Measurements from ENCODE around the gene KHDRBS1. TPM values are rescaled to one million over a fixed set of nuclear protein-coding genes. Genes with fewer than 3 reads are reported as not detected.

Gene KHDRBS1
- total RNA-seq, 5 donors from 2014 or later (not counting 1 experiment from before 2014, with no cell fraction given) = 98.9 to 115 (median 111) TPM

DNA sequence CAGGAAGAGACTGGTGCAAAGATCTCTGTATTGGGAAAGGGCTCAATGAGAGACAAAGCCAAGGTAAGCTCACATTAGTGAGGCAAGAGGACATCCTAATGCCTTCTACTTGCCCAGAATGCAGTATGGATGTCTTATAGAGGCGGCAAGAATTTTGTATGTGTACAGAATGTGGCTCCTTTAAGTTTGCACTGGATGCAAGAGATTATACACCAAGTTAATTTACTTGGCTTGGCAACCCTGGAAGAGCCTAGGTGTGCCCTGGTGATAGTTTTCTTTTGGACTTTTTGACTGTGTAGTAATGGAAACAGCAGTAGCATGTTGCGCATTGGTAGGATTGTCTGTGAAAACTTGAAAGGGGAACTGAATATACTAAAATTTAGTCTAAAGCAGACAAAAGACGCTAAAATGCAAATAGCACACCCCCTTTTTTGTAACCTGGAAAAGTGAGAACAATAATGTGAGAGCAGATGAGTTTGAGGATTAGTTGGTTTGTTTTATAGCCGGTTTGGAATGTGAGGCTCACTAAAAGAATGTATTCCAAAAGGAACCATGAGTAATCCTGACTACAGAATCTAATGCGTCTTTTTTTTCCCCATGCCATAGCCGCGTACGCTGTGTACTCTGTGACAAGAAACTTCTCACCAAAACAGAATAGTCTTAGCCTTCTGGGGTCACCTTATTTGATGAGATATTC, 18.1 kb downstream of the KHDRBS1 start:
- H3K27me3 ChIP-seq (replicated peaks in 1 of 2; ENCODE audit: control insufficient read depth in 2 of 2, extremely low read depth in 1 of 2, insufficient read depth in 2 of 2, low read length in 1 of 2) = no peaks in the 10 kb centered on the region
- no peak for DNase-seq
- no peak for ATAC-seq (replicated peaks in 1 of 4)
- Mint-ChIP-seq H3K4me3 (no peak overlapping the region), H3K27ac (peak overlapping the region; percentile 41 to 50), H3K4me1 (peaks cover 61 to 69% (median 62%) of the 10 kb centered on the region in 3 donors), H3K36me3 (peaks cover 50% of the 10 kb centered on the region), H3K9me3 (no peaks in the 10 kb centered on the region), H3K27me3 (no peaks in the 10 kb centered on the region)
- H3K4me1 ChIP-seq (ENCODE audit: control insufficient read depth in 1 of 2, extremely low read depth in 1 of 2, insufficient read depth in 2 of 2, low read length in 2 of 2) = peaks cover 0 to 5% of the 10 kb centered on the region in 2 experiments
- H3K36me3 ChIP-seq (ENCODE audit: control insufficient read depth in 2 of 2, extremely low read depth in 1 of 2, insufficient read depth in 1 of 2, low read length in 1 of 2) = peaks cover 3 to 49% of the 10 kb centered on the region in 2 donors
- no peak overlapping the region for H3K4me3 ChIP-seq (ENCODE audit: control insufficient read depth in 1 of 2, extremely low read depth in 1 of 2, low read length in 1 of 2)
- ChIA-PET CTCF (interaction anchor here (0.5 to 1.2 kb wide), 2 partner anchors 12 to 68 kb away, joined by 3 read pairs; no protein-coding TSS in a partner anchor), POLR2A (no interaction called here)
- no peaks in the 10 kb centered on the region for H3K9me3 ChIP-seq
- H3K27ac ChIP-seq (ENCODE audit: low read length) = no peak overlapping the region
- 97% methylated on average over 6 of the region's 8 CpGs for WGBS (ENCODE audit: insufficient coverage)

DNA sequence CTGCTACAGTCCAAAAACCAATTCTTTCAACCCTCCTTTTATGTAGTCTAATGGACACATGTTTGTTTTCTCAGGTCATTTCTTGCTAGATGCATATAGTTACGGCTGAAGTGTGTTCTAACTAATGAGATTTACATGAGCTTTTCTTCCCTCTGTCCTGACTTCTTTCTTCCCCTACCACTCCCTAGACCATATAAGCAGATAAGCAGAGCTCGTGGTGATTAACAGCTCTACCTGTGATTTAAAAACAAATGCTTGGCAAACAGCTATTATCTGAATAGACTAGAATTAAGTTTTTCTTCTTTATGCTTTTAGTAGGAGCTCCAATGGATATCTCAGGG, 18.6 kb downstream of the KHDRBS1 start:
- POLR2A ChIA-PET = no interaction called here

DNA sequence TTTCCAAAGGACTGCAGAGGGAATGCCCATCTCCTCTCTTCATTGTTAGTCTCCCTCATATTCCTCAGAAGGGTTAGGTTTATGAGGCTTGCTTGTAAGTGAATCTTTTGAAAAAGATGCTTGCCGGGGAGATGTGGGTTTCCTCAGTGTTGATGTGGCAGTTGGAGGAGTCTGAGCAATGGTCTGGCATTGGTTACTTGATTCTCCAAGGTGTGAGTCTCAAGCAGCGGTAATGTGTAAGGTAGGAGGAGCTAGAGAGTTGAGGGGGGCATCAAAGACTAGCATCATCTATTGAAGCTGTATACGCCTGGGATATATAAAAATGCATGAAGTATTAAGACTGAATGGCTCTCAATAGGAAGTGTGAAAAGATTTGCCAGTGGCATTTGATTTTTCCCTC, 21.5 kb downstream of the KHDRBS1 start:
- ChIA-PET POLR2A (interaction anchor here in 1 of 2 donors (0.6 kb wide), 1 partner anchor 16 kb away, joined by 3 read pairs; no protein-coding TSS in a partner anchor), CTCF (interaction anchor here in 1 of 2 donors (1.1 kb wide), 1 partner anchor 26 kb away, joined by 3 read pairs; no protein-coding TSS in a partner anchor)
- ATAC-seq (replicated peaks in 1 of 4) (peak in 2 of 4 experiments; percentile 32 to 82), DNase-seq (peak in 1 of 35 experiments; percentile 29)
- Histone ChIP-seq H3K9me3 (no peaks in the 10 kb centered on the region), H3K36me3 (ENCODE audit: control insufficient read depth in 2 of 2, extremely low read depth in 1 of 2, insufficient read depth in 1 of 2, low read length in 1 of 2) (peaks cover 8 to 82% of the 10 kb centered on the region in 2 donors), H3K27ac (ENCODE audit: low read length) (no peak overlapping the region), H3K4me3 (ENCODE audit: control insufficient read depth in 1 of 2, extremely low read depth in 1 of 2, low read length in 1 of 2) (no peak overlapping the region), H3K27me3 (replicated peaks in 1 of 2; ENCODE audit: control insufficient read depth in 2 of 2, extremely low read depth in 1 of 2, insufficient read depth in 2 of 2, low read length in 1 of 2) (no peaks in the 10 kb centered on the region), H3K4me1 (ENCODE audit: control insufficient read depth in 1 of 2, extremely low read depth in 1 of 2, insufficient read depth in 2 of 2, low read length in 2 of 2) (no peaks in the 10 kb centered on the region)
- Mint-ChIP-seq H3K9me3 (no peaks in the 10 kb centered on the region), H3K4me1 (peaks cover 38 to 52% (median 38%) of the 10 kb centered on the region in 3 donors), H3K27me3 (no peaks in the 10 kb centered on the region), H3K36me3 (peaks cover 59% of the 10 kb centered on the region), H3K4me3 (no peak overlapping the region), H3K27ac (peak overlapping the region; percentile 9 to 19)
- 27% methylated on average over 1 of the region's 3 CpGs for WGBS (ENCODE audit: insufficient coverage)

More for the DNA sequence above, 18.6 kb downstream of the KHDRBS1 start:
- no peak overlapping the region for H3K4me3 Mint-ChIP-seq
- no peak for ATAC-seq (replicated peaks in 1 of 4)
- CTCF ChIA-PET = interaction anchor here in 1 of 2 donors (1.2 kb wide), 1 partner anchor 68 kb away, joined by 3 read pairs; no protein-coding TSS in a partner anchor
- Histone ChIP-seq H3K27me3 (replicated peaks in 1 of 2; ENCODE audit: control insufficient read depth in 2 of 2, extremely low read depth in 1 of 2, insufficient read depth in 2 of 2, low read length in 1 of 2) (no peaks in the 10 kb centered on the region), H3K9me3 (no peaks in the 10 kb centered on the region), H3K36me3 (ENCODE audit: control insufficient read depth in 2 of 2, extremely low read depth in 1 of 2, insufficient read depth in 1 of 2, low read length in 1 of 2) (peaks cover 8 to 54% of the 10 kb centered on the region in 2 donors), H3K4me1 (ENCODE audit: control insufficient read depth in 1 of 2, extremely low read depth in 1 of 2, insufficient read depth in 2 of 2, low read length in 2 of 2) (peaks cover 0 to 2% of the 10 kb centered on the region in 2 experiments), H3K4me3 (ENCODE audit: control insufficient read depth in 1 of 2, extremely low read depth in 1 of 2, low read length in 1 of 2) (no peak overlapping the region), H3K27ac (ENCODE audit: low read length) (no peak overlapping the region)
- peaks cover 49% of the 10 kb centered on the region for H3K36me3 Mint-ChIP-seq
- H3K27me3 Mint-ChIP-seq = no peaks in the 10 kb centered on the region
- no peaks in the 10 kb centered on the region for H3K9me3 Mint-ChIP-seq
- H3K27ac Mint-ChIP-seq = peak overlapping the region in 1 of 2 donors; percentile 50
- WGBS (ENCODE audit: insufficient coverage) = no CpG with 5 or more reads among the region's 2 CpGs
- DNase-seq = no peak
- peaks cover 56 to 63% (median 57%) of the 10 kb centered on the region in 3 donors for H3K4me1 Mint-ChIP-seq

- no peak overlapping the region for H3K27ac ChIP-seq (ENCODE audit: low read length)
- peaks cover 54% of the 10 kb centered on the region for H3K36me3 Mint-ChIP-seq
- ChIA-PET CTCF (interaction anchor here in 1 of 2 donors (0.6 kb wide), 1 partner anchor 367 kb away, joined by 6 read pairs; no protein-coding TSS in a partner anchor), POLR2A (no interaction called here)
- ATAC-seq (replicated peaks in 1 of 4) = no peak
- no peak overlapping the region for H3K27ac Mint-ChIP-seq
- DNase-seq = no peak
- WGBS (ENCODE audit: insufficient coverage) = 100% methylated on average over 2 of the region's 3 CpGs
- H3K4me1 ChIP-seq (ENCODE audit: control insufficient read depth in 1 of 2, extremely low read depth in 1 of 2, insufficient read depth in 2 of 2, low read length in 2 of 2) = no peaks in the 10 kb centered on the region
- H3K4me3 Mint-ChIP-seq = no peak overlapping the region
- H3K27me3 ChIP-seq (replicated peaks in 1 of 2; ENCODE audit: control insufficient read depth in 2 of 2, extremely low read depth in 1 of 2, insufficient read depth in 2 of 2, low read length in 1 of 2) = no peaks in the 10 kb centered on the region
- no peaks in the 10 kb centered on the region for H3K27me3 Mint-ChIP-seq
- H3K4me1 Mint-ChIP-seq = peaks cover 2 to 8% (median 4%) of the 10 kb centered on the region in 3 donors
- H3K36me3 ChIP-seq (ENCODE audit: control insufficient read depth in 2 of 2, extremely low read depth in 1 of 2, insufficient read depth in 1 of 2, low read length in 1 of 2) = peaks cover 15 to 76% of the 10 kb centered on the region in 2 donors
- H3K9me3 Mint-ChIP-seq = no peaks in the 10 kb centered on the region
- H3K9me3 ChIP-seq = no peaks in the 10 kb centered on the region
- H3K4me3 ChIP-seq (ENCODE audit: control insufficient read depth in 1 of 2, extremely low read depth in 1 of 2, low read length in 1 of 2) = no peak overlapping the region
Measured at GRCh38 chr1:32040711-32041110, 27.0 kb downstream of the KHDRBS1 start.

DNA sequence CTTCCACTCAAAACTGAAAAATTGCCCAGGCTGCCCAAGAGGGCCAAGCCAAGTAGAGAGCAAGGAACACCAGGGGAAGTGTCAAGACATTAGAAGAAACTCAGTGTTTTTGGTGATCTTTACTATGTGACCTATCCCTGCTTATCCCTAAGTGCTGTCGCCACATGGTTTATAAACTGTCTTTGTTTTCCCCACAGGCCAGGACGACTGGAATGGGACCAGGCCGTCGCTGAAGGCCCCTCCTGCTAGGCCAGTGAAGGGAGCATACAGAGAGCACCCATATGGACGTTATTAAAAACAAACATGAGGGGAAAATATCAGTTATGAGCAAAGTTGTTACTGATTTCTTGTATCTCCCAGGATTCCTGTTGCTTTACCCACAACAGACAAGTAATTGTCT, 28.7 kb downstream of the KHDRBS1 start:
- Mint-ChIP-seq H3K4me1 (peaks cover 0 to 6% (median 0%) of the 10 kb centered on the region in 3 donors), H3K4me3 (no peak overlapping the region), H3K27me3 (no peaks in the 10 kb centered on the region), H3K9me3 (no peaks in the 10 kb centered on the region), H3K27ac (no peak overlapping the region), H3K36me3 (peaks cover 46% of the 10 kb centered on the region)
- ATAC-seq (replicated peaks in 1 of 4) (no peak), DNase-seq (no peak)
- WGBS (ENCODE audit: insufficient coverage) = 95% methylated on average over 4 of the region's 5 CpGs
- no peak overlapping the region for H3K27ac ChIP-seq (ENCODE audit: low read length)
- CTCF ChIA-PET = no interaction called here
- H3K9me3 ChIP-seq = no peaks in the 10 kb centered on the region
- POLR2A ChIA-PET = interaction anchor here in 1 of 2 donors (0.7 kb wide), 1 partner anchor 31 kb away, joined by 7 read pairs; no protein-coding TSS in a partner anchor
- no peaks in the 10 kb centered on the region for H3K27me3 ChIP-seq (replicated peaks in 1 of 2; ENCODE audit: control insufficient read depth in 2 of 2, extremely low read depth in 1 of 2, insufficient read depth in 2 of 2, low read length in 1 of 2)
- peaks cover 7 to 75% of the 10 kb centered on the region in 2 donors for H3K36me3 ChIP-seq (ENCODE audit: control insufficient read depth in 2 of 2, extremely low read depth in 1 of 2, insufficient read depth in 1 of 2, low read length in 1 of 2)
- H3K4me1 ChIP-seq (ENCODE audit: control insufficient read depth in 1 of 2, extremely low read depth in 1 of 2, insufficient read depth in 2 of 2, low read length in 2 of 2) = no peaks in the 10 kb centered on the region
- no peak overlapping the region for H3K4me3 ChIP-seq (ENCODE audit: control insufficient read depth in 1 of 2, extremely low read depth in 1 of 2, low read length in 1 of 2)

GRCh38 chr1:32044234-32044633, 30.6 kb downstream of the KHDRBS1 start:
- Mint-ChIP-seq H3K27ac (no peak overlapping the region), H3K9me3 (no peaks in the 10 kb centered on the region), H3K27me3 (no peaks in the 10 kb centered on the region), H3K36me3 (peaks cover 43% of the 10 kb centered on the region), H3K4me3 (no peak overlapping the region), H3K4me1 (peaks cover 0 to 2% (median 0%) of the 10 kb centered on the region in 3 donors)
- no peaks in the 10 kb centered on the region for H3K4me1 ChIP-seq (ENCODE audit: control insufficient read depth in 1 of 2, extremely low read depth in 1 of 2, insufficient read depth in 2 of 2, low read length in 2 of 2)
- H3K4me3 ChIP-seq (ENCODE audit: control insufficient read depth in 1 of 2, extremely low read depth in 1 of 2, low read length in 1 of 2) = no peak overlapping the region
- no CpG with 5 or more reads among the region's 1 CpG for WGBS (ENCODE audit: insufficient coverage)
- H3K27ac ChIP-seq (ENCODE audit: low read length) = no peak overlapping the region
- ChIA-PET CTCF (interaction anchor here (0.6 to 0.8 kb wide), 2 partner anchors 9 to 104 kb away, joined by 3 read pairs; no protein-coding TSS in a partner anchor), POLR2A (interaction anchor here (0.6 kb wide), 2 partner anchors 19 to 105 kb away, joined by 3 to 5 read pairs; no protein-coding TSS in a partner anchor)
- no peak for ATAC-seq (replicated peaks in 1 of 4)
- H3K9me3 ChIP-seq = no peaks in the 10 kb centered on the region
- H3K27me3 ChIP-seq (replicated peaks in 1 of 2; ENCODE audit: control insufficient read depth in 2 of 2, extremely low read depth in 1 of 2, insufficient read depth in 2 of 2, low read length in 1 of 2) = no peaks in the 10 kb centered on the region
- DNase-seq = no peak
- peaks cover 7 to 72% of the 10 kb centered on the region in 2 donors for H3K36me3 ChIP-seq (ENCODE audit: control insufficient read depth in 2 of 2, extremely low read depth in 1 of 2, insufficient read depth in 1 of 2, low read length in 1 of 2)

All from T-cell (primary cell).